LHCN-M2 (cell line): ENCODE results near the gene ENGASE. TPM values are rescaled to one million over a fixed set of nuclear protein-coding genes. Genes with fewer than 3 reads are reported as not detected.

Experiments used
- DNase-seq: peaks from one replicate; pipeline ENCODE4 v3.0.0-alpha.2; 2012; ENCODE audit warnings: low read depth
- total RNA-seq: library from RNA; depleted of rRNA; stranded (reverse); fragments of >200 nt; gene quantifications from 2 replicates; pipeline ENCODE4 v1.2.3, GENCODE V29; 2014

ENGASE gene
- total RNA-seq, 1 experiment from 2014 or later: 7.6 TPM

GRCh38 chr17:79114458-79115301 is 40.1 kb downstream of the ENGASE start:
- DNase-seq: no peak

GRCh38 chr17:79115487-79115886 is 40.9 kb downstream of the ENGASE start:
- no peak for DNase-seq

DNA sequence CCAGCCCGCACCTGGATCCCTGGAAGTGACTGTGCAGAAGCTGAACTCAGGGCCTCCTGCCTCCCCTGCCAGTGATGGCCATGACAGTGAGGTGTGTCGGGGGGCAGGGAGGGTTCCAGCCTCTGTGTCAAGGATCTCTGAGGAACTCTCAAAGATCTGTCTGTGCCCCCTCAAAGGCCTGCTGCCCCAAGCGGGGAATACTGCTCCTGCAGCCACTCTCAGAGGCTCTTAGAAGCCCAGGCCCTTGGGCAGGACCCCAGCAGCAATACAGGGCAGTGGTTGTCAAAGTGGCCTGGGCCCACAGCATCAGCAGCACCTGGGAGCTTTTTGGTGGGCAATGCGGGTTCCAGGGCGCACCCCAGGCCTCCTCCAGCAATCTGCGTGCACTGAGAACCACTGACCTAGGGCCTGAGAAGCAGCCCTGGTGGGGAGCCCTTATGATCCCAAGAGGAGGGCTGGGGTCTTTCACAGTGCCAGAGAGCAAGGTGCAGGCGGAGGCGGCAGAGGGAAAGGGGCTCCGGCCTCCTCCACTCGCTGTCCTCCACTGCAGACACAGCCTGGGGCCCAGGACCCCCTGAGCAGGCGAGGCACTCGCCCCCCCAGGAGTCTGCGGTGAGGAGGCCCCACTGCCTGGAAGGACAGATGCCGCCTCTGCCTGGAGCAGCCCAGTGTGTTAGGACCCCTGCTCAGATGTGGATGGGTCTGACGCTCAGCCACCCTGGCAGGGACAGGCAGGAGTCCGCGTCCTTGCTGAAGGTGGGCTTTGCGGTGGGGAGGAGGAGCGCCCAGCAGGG is 42.1 kb downstream of the ENGASE start:
- DNase-seq: no peak

DNA sequence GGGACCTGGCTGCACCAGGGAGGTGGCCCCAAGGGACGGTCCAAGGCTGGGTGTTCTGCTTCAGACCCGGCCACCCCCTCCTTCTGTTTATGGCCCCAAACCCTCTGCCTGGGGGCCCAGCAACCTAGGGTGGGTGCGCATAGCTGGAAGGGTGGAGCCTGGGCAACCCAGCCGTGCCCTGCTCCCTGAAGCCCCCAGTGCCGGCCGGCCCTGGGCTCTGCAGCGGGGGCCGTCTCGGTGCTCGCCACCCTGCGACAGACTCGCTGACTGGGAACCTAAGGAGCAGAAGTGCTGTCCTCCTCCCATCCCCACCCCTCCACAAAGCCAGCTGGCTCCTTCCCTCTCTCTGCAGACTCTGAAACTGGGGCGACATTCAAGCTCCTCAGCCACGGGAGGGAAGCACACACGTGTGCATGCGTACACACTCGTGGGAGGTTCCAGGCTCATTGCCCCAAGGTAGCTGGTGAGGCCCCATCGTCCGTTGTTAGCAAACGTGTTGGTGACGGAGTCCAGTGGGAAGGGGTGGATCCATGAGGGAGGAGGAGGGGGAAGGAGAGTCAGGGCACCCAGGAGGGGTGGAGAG is 43.4 kb downstream of the ENGASE start:
- no peak for DNase-seq

DNA sequence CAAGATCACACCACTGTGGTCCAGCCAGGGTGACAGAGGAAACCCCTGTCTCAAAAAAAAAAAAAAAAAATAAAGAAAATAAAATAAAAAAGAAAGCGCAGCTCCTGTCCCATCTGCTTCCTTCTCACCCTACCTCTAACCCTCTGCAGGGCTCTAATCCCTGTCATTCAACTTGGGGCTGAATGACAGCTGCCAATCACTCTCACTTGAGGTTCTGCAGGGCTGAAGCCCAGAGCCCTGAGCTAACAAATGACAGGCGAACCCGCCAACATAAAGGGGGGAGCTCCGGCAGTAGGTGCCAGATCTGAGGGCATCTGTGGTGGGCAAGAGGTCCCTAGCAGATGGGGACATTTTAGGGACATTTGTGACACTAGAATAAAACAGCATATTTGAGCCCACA is 44.3 kb downstream of the ENGASE start:
- DNase-seq: no peak

GRCh38 chr17:79120259-79120658 is 45.6 kb downstream of the ENGASE start:
- no peak for DNase-seq

GRCh38 chr17:79123988-79124387 is 49.4 kb downstream of the ENGASE start:
- DNase-seq: no peak

DNA sequence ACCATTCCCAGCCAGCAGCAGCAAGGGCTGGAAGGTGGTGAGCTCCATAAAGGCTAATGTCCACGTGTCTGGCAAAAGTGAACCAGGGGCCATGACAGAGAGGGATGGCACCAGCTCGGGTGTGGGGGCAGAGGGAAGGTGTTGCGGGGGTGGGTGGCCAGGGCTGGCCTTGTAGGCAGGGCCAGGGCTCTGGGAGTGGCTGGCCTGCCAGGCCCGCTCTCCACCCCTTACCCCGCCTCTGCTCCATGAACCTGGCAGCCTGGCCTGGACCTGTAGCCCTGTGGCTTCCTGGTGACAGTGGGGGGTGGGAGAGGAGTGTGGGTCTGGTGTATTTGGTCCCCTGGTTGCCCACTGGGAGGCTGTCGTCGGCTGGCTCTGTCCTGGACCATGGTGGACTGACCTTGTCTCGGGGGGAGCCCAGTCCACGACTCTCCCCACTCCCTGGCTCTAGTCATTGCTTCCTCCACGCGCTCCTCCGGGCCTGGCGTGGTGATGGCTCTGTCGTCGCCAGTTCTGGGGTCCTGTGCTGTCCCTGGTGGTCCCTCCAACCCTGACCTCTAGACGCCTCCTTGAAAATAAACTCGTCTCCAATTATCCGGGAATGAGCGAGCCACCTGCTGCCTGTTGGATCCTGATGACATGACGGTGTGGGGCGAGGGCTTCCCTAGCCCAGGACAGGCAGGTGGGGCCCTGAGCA is 50.0 kb downstream of the ENGASE start:
- DNase-seq: no peak

- DNase-seq: no peak
Measured at GRCh38 chr17:79125503-79125902, 50.9 kb downstream of the ENGASE start.

- DNase-seq: no peak
Measured at GRCh38 chr17:79126139-79126538, 51.5 kb downstream of the ENGASE start.

DNA sequence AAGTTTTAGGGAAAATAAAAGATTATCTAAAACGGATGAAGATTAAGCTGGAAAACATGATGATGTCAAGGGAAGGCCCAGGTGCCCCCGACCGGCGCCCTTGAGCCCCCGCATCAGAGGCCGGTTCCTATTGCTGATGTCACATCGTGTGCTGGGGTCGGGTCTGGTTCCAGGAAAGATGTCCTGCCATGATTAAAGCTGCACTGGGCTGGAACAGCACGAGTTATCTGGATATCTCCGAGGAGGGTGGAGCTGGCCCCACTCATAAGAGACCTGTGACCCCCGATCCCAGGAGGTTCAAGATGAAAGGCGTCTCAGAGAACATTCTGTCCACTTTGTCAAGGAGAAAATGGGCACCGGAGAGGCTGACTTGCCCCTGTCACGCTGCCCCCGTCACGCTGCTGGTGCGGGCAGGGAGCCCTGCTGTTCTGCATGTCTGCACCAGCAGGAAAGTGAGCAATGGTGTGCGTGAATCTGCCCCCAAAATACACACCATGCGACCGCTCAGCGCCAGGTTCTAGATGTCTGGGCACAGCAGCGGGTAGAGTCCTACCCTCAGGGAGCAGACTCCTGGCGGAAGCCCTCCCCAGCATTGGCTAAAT is 53.0 kb downstream of the ENGASE start:
- DNase-seq: no peak

DNA sequence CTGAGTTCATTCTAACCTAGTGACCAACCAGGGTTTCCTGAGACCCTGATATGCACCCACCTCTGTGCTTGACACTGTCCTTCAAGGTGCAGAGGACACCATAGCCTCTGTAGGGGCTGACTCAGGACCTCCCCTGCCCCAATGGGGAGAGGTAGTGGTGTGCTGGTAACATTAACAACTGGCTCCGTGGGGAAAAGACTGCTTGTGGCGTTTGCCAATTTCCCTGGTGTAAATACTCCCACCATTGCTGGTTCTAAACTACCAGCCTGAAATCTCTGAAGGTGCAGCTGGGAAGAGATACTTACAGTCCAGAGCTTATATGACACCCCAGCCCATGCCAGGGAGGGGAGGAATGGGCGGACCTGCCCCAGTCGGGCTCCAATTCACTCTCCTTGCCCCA is 54.9 kb downstream of the ENGASE start:
- no peak for DNase-seq

DNA sequence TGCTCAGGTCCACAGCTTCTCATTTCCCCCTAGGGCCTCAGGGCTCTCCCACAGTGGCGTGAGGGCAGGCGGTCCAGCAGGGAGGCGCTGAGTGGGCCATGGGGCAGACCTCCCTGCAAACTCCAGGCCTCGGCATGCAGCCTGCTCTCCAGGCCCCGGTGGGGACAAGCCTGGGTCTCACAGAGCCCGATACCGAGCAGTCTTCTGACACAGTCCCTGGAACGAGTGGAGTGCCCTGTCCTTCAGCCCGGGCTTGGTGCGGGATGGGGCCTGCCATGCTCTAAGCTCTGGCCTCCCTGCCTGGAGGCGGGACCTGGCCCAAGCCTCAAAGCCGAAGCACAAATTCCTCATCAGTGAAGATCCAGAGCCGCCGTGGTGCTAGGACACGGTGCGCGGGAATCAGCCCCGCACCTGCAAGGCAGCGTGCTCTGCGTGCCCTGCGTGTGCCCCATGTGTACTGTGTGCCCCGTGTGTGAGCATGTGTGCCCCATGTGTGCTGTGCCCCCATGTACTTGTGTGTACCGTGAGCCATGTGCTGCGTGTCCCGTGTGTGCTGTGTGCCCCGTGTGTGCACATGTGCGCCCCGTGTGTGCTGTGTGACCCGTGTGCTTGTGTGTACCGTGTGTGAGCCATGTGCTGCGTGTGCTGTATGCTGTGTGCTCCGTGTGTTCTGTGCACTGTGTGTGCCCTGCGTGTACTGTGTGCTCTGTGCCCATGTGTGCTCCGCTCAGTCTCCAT is 56.1 kb downstream of the ENGASE start:
- no peak for DNase-seq

GRCh38 chr17:79131274-79131635 is 56.6 kb downstream of the ENGASE start:
- no peak for DNase-seq

DNA sequence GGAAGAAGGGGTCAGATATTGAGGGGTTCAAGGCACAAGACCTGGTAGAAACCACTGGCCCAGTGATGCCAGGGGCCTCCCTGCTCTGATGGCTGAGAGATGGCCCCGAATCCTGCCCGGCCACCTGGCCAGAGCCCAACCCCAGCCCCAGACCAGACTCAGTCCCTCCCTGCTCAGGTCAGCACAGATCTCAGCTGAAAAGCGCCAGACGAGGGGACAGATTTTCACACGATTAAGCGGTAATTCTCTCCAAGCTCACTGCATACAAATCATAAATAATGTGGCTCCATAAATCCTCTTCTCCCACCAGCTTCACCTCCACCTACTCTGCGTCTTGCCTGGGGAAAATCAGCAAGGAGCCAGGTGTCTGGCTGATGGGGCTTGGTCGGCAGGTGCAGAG is 57.1 kb downstream of the ENGASE start:
- no peak for DNase-seq

GRCh38 chr17:79132271-79133064 is 57.8 kb downstream of the ENGASE start:
- no peak for DNase-seq

GRCh38 chr17:79133214-79133613 is 58.6 kb downstream of the ENGASE start:
- no peak for DNase-seq

- DNase-seq: no peak
Measured at GRCh38 chr17:79133985-79134384, 59.4 kb downstream of the ENGASE start.

DNA sequence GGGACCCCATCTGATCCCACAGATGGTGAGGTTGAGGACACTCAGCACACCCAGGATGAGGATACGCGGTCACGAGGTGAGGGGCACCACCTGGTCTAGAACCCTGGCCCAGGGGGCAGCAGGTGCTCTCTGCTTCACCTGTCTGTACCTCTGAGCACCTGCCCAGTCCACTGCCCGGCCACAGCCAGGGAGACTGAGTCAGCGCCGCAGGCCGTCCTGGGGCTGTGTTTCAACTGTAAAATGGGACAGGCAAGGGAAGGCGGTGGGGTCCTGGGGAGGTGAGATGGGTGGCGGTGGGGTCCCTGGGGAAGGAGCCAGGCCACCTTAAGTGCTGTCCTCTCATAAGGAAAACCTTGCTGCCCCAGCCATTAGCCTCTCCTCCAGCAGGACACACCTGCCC is 60.4 kb downstream of the ENGASE start:
- no peak for DNase-seq
